HG03135 (cell line): ENCODE results near the gene SAFB2.
"Not testable (repeated sequence)": the region's sequence is repeated elsewhere in the genome, so short reads cannot be mapped to it uniquely, and the experiment has no call there.

Experiments
- ATAC-seq: cut with Tn5 transposase; IDR thresholded peaks from one replicate; pipeline ENCODE4 v1.9.1; 2021; ENCODE audit warnings: mild to moderate bottlenecking, moderate library complexity; ENCODE audit not compliant: unreplicated experiment

The SAFB2 gene

DNA sequence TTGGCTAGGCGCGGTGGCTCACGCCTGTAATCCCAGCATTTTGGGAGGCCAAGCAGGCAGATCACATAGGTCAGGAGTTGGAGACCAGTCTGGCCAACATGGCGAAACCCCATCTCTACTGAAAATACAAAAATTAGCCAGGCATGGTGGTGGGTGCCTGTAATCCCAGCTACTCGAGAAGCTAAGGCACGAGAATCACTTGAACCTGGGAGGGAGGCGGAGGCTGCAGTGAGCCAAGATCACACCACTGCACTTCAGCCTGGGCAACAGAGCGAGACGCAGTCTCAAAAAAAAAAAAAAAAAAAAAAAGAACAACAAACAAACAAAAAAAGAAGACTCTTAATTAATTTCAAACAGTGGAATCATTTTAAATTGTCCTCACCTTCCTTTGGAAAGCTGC lies 13.8 kb downstream of the SAFB2 start:
- ATAC-seq: not testable (repeated sequence)

DNA sequence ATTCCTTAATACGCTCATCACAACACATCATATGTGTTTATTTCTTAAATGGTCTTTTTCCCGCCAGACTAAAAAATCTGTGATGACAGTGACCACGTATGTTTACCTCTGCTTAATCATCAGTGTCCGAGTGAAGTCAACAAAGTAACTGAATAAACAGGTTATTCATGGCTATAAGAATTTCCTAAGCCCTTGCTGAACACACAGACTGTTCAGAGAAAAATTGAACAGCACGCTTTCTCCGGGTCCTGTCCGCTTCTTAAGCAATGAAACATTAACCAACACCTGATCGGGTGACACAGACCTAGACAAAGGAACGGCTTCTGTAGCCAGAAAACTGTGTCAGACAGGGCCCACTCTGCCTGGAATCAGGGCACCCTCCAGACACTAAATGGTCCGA lies 14.3 kb downstream of the SAFB2 start:
- ATAC-seq: no peak

DNA sequence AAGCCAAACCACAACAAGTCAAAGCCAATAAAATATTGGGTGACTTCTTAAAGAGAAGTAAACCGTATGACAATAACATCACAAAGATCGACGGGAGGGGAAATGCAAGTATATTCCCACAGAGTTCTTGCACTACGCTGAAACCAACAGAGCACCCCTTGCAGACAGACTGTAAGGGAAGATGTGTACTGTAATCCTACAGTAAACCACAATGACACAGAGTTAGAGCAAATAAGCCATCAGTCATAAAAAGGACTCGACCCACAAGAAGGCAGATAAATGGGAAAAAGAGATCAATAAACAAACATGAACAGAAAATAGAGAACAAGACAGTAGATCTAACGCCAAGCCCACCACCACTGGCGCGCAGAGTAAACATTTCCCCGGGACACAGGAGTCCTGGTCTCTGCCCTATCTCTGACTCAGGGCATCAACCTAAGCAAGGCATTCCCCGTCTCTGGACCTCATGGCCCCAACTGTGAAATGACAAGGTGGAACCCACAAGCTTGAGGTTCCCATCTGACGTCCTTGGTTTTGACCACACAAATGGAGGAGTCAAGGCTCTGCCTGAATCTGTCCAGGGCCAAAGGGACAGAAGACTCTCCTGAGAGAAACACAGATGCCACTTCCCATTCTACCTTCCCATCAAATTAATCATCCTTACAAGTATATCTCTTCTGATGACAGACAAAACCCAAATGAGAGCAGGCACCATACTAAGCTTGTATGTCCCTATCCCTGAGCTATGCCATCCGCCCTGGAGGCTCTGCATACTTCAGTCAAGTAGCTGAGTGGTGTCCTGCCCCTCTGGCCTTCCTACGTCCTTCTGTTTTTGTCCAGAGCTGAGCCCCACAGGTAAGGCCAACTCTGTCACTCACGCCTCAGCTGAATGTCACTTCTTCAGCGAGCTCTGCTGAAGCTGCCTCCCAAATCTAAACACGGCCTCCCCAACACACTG lies 15.0 kb downstream of the SAFB2 start:
- no peak for ATAC-seq

DNA sequence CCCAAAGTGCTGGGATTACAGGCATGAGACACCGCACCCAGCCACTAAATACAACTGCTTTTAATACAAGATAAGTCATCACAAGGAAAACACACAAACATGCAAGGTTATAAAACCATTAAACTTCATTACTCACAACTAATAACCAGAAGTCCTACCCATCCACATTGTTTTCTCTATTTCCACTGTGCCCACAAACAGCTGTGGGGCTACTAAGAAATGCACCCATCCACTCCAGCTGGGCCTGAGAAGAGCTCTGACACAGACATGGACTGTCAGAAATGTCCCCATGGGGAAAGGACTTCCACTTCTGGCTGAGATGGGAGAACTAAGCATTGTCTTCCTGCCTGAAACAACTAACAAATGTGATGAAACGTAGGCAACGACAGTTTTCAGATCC lies 17.2 kb downstream of the SAFB2 start:
- ATAC-seq: no peak

DNA sequence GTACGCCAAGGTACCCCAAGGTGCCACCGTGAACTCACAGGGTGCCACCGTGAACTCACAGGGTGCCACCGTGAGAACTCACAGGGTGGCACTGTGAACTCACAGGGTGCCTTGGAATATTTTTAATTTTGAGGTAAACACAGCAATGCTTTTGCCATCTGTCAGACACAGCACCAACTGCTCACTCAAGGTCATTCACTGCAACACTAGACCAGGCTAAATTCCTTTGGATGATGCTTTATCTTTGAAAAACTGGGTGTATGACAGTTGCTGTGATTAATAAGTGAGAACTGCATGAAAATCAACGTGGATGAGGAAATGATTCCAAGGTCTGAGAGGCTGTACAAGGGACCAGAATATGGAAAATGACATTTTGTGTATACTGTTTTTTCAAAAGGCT lies 18.9 kb downstream of the SAFB2 start:
- ATAC-seq: no peak

DNA sequence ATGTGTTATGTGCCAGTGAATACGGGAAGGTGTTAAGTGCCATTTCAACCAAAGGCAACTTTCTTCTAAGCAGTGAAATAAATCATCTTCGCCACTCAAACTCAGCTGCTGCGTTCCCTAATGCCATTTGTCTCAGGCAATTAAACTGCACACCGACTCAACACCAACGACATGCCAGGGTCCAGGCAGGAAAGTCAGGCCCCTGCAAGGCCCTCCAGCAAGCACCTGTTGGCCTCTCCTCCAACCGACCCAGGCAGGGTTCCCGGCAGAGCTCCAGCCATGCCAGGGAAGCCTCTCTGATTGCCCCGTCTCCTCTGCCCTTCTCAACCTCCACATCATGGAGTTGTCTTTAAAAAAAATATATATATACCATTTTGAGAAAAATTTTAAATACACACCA lies 21.8 kb downstream of the SAFB2 start:
- no peak for ATAC-seq

DNA sequence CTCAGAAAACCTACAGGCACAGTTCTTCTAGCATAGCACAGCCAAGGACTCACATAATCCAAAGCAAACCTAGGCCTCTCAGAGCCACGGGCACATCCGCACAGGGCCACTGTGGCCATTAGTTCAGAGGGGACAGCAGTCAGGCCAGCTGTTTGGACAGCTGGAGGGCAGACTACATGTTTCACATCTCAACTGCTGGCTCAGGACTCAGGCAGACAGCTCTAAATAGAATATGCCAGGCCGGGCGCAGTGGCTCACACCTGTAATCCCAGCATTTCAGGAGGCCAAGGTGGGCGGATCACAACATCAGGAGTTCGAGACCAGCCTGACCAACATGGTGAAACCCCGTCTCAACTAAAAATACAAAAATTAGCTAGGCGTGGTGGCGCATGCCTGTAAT lies 26.8 kb downstream of the SAFB2 start:
- no peak for ATAC-seq

DNA sequence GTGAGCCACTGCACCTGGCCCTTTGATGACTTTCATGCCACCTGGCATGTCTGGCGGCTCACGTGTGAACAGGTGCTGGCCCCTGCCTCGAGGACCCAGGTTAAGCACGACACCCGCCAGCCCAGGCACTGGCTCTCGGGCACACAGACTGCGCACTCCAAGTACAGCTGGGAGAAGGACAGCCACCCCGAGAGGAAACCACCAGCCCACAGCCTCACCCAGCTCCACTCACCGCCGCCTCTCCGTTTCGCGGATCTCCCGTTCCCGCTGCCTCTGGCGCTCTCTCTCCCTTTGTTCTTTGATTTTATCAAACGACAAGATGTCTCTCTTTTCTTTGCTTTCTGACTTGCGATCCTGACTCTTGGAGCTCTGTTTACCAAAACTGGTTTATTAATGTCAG lies 27.4 kb downstream of the SAFB2 start:
- no peak for ATAC-seq

DNA sequence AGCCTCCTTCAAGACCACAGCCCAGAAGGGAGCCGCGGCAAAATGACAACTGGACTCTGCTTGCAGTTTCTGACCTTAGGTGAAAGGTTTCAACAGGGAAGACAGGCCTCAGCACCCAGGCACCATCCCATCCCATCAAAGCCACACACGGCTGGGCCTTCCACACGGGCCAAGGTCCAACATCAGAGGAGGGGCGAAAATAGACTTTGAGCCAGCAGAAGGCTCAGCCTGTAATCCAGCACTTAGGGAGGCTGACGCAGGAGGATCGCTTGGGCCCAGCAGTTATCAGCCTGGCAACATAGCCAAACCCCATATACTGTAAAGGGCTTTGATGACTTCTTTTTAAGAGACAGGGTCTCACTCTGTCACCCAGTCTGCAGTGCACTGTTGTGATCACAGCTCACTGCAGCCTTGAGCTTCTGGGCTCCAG lies 28.0 kb downstream of the SAFB2 start:
- no peak for ATAC-seq

DNA sequence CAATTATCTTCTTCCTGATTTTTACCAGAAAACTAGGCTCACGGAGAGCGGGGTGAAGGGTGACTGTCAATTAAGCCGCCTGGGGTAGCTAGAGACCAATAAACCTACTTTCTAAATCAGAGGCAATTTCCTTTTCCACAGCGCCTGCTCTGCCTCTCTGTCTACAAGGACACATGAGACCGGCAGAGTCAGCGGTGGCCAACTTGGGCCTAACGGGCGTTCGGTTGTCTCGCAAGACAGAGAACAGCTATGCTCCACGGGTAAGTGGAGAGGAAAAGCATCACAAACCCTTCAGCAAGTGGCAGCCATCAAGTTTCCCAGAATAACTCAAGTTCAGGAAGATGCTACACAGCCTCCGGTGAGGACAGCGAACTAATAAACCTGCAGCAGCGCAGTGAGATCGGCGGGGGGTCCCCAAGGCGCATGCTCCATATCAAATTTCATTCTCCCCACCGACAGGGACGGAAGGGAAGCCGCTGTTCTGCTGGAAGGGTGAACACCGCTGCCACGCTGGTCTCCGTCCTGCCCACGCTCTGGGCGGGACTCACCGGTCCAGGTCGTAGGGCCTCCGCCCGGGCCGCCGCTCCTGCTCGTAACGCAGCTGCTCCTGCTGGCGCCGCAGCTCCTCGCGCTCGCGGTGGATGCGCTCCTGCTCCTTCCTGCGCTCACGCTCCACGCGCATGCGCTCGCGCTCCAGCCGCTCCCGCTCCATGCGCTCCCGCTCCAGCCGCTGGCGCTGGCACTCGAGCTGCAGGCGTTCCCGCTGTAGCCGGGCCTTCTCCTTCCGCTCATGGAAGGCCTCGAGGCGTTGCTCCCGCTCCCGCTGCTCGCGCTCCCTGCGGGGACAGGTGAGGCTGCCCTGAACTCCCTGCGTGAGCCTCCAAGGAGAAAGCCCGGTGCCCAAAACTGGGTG lies 29.0 kb downstream of the SAFB2 start:
- ATAC-seq: no peak

DNA sequence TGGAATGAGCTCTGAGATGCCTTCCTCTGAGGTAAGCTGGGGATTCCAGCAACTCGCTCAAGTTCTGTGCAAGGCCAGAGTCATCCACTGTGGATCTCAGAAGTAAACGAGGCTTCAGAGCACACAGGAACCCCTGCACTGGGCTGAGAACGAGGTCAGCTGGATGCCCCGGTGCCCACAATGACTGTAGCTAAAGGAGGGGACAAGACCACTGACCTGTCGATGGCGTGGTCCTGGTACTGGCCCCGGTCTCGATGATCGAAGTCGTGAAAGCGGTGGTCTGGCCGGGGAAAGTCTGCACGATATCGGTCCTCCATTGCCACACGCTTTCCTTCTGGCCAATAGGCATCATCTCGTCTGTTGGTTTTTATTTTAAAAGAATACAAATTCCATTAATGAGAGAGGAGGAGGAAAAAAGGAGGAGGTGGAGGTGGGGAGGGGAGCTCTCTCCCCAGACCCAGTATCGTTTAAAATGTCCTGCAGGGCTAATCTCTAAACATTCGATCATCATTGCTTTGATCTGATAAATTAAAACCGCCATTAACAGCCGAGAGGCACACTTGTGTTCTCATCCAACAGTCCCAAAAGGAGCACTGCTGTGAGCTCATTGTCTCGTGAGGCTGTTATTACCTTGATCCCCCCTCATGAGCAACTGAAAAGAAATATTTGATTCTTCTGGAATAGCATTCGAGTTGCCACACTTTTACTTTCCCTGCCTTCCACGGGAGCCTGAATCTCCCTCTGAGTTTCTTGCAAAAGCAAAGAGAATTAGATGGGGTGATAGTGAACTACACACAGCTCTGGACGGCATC lies 29.8 kb downstream of the SAFB2 start:
- no peak for ATAC-seq

DNA sequence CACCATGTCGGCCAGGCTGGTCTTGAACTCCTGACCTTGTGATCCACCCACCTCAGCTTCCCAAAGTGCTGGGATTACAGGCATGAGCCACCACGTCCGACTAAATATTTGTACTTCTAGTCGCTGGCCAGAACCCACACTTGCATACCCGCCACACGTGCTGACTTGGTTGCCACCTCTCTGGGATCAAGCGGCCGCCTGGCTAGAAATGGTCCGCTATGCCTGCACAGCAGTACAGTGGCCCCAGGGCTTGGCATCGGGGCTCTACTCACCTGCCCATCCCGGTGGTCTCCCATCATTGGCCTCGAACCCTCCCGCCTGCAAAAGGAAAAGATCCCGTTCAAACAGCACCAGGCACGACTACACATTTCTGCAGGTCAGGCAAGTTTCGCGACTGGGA lies 31.1 kb downstream of the SAFB2 start:
- no peak for ATAC-seq

DNA sequence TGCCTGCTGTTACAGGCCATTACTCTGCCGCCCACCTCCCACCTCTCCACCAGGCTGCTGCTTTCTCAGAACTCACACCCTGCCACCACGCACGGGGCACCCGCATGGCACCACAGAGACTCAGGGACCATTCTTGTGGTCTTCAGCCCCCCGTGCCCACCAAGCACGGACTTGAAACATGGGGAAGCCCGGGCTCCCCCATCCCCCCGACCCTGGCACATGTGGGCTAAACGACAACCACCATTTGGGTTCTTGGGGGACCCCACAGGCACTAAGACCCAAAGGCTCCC lies 31.8 kb downstream of the SAFB2 start:
- no peak for ATAC-seq

DNA sequence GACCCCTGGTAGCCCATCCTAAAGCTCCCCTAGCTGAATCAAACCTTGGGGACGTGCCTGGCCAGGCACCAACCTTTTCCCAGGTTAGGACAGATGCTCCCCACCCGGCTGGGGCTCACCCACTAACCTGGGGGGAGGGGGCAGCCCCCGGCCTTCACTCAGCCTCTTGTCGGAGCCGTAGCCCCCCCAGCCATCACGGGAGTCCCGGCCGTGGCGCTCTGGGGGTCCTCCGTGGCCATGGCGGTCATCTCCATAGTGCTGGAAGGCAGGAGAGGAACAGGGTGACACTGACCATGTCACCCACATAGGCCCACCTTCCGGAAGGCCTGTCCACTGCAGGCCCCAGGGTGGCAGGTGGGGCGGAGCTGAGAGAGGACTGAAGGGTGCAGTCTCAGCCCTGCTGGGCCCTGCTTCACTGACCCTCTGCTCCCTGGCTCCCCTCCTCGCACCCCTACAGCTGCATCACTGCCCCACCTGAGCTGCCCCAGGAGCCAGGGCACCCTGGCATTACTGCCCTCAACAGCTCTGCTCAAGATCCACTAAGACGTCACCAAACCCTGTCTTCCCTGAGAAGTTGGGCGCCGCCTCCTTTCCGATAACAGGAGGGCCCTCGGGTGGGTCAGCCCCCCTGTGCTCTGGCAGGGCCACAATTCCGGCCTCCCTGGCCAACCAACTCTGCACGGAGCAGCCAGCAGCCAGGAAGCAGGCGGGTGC lies 32.3 kb downstream of the SAFB2 start:
- ATAC-seq: no peak

DNA sequence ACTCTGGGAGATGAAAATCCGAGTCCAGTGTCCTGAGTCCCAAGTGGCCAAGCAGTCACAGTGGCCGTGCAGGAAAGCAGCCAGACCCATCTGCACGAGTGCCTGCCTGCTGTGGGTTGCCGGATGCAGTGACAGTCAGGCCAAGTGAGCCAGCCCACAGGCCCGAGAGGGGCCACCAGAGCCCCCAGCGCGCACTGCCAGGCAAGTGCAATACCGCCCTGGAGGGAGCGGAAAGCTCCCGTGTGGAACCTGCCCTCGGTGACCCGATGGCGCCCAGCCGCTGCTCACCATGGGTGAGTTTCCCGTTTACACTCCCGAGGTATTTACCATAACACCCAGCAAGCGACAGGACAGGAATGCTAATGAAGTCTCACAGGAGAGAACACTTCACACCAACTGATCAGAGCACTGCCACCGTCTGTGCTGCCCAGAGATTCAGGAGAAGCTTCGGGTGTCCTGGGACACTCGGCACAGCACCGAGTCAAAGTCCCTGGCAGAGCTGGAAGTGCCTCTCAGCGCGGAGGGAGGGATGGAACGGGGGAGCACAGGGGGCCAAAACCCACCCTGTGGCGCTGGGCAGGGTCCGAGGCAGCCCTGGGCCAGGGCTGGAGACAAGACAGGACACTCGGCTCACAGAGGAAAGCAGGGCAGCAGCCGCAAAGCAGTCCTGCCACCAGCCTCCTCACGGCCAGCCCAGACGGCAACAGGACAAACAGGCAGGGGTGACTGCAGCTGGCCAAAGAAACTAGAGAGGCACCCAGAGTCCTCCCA lies 33.5 kb downstream of the SAFB2 start:
- no peak for ATAC-seq

DNA sequence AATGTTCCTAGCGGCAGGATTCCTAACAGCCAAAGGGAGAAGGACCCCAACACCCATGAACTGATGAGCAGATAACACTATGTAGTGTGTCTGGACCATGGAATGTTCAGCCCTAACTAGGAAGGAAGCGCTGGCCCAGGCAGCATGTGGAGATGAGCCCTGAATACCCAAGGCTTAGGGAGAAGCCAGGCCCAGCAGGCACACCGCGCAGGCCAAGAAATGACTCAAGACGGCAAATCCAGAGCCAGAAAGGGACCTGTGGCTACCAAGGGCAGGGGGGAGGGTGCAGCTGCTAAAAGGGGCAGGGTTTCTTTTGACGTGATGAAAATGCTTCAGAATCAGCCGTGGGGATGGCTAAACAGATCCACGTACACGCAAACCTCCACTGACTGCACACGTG lies 34.1 kb downstream of the SAFB2 start:
- no peak for ATAC-seq

DNA sequence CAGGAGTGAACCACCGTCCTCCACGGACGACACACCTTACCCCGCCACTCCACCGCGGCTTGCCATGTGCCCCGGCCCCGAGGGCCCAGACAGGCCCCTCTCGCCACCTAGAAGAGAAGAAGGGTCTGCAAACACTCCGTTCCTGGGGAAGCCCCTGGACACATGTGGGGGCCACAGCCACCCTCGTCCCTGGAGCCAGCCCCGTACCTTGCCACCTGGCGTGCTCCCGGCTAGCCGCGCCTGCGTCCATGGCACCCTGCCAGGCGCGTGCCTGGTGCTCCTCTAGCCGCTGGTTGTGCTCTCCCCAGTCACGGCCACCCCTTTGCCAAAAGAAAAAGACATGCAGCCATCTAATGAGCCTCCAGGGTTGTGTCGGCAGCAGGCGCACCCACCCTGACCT lies 34.9 kb downstream of the SAFB2 start:
- ATAC-seq: no peak

DNA sequence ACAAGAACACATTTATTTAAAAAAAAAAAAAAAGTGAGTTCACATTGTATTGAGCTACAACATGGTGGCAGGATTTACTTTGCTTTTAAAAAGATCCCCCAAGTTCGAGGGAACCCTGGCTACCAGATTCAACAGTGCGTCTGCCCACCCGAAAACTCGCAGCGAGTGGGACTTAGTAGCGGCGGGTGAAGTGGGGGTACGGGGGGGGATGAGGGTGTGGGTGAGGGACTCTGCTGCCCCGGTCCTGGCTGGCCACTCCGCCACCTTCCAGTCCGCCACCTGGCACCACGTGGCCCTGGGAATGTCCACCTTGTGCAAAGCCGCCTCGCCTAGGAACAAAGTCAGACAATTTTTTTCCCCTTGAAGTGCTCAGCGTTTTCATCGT lies 35.5 kb downstream of the SAFB2 start:
- ATAC-seq: no peak

DNA sequence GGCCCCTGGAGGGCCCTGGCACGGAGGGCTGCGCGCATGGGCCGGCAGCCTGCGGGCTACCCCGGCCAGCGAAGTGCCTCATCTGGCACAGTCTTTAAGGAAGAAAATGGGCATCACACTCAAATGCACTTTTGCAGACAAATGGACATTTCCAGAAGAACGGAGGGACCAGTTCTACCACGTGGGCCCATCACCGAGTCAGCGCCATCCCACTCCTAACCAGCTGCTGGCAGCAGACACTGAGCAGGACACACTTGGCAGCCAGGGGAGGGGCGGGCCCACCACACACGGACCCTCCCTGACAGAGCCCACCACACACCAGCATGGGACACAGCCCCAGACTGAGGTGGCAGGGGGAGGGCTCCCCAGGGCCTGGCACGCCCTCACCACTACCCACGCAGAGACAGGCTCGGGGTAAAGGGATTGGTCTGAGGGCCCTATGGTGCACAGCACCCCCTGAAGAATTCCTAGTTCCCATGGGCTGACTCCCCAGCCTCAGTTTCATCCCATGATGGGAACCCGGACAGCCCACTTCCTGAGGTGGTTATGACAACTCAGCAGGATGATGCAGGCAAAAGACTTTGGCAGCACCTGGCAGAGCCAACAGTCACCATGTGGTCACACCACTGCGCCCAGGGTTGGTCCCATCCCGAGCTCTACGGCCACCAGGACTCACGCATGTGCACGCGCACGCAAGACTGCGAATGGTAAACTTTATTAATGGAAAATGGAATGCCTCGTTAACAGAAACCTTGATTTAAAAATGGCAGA lies 36.1 kb downstream of the SAFB2 start:
- ATAC-seq: no peak
